PFSK-1 (cell line): ENCODE data around the gene UNC80.

ENCODE experiments used
- POLR2AphosphoS5 ChIP-seq: IDR thresholded peaks from 2 replicates; pipeline ENCODE4 v1.6.1; 2012; ENCODE audit warnings: low read depth, mild to moderate bottlenecking, control low read depth, low read length, moderate library complexity
- REST ChIP-seq, 2 experiments: IDR thresholded peaks; 2 replicates each; pipeline versions ENCODE4 v1.6.1 to v1.8.0; 2011 to 2012; ENCODE audit warnings: low read depth in 2 of 2, low read length in 2 of 2, control low read depth in 1 of 2, inconsistent platforms in 1 of 2, mild to moderate bottlenecking in 1 of 2, moderate library complexity in 1 of 2; ENCODE audit not compliant: insufficient read depth in 1 of 2

GRCh38 chr2:210002158-210003157, 230.8 kb downstream of the UNC80 start, which contains the start of gene RPE:
- peak; percentile 80 for TF ChIP-seq POLR2AphosphoS5
- TF ChIP-seq REST (IDR thresholded peaks at IDR 0.05; ENCODE audit: insufficient read depth in 1 of 2, low read depth in 2 of 2, low read length in 2 of 2) = 0 out of 4 replicates have a peak, but pooled peaks of 1 of the 2 experiments have one; percentile 7
